Bronchial epithelial cell (primary cell): ENCODE results near the gene ZBTB7B. TPM values are rescaled to one million over a fixed set of nuclear protein-coding genes. Genes with fewer than 3 reads are reported as not detected.

ENCODE experiments used
- DNase-seq: peaks from one replicate; pipeline ENCODE4 v3.0.0-alpha.2; 2010; ENCODE audit warnings: low read depth
- FAIRE-seq: peaks from 2 replicates; lab custom pipeline; 2011; peaks lifted over from hg19 to GRCh38; lab: Jason Lieb, UNC
- H3K27me3 ChIP-seq: 2 replicates; pipeline ENCODE4 v1.5.1; 2011; ENCODE audit warnings: low read length; ENCODE audit not compliant: control insufficient read depth, insufficient read depth
- H3K36me3 ChIP-seq: 2 replicates; pipeline ENCODE4 v1.5.1; 2011; ENCODE audit warnings: low read length; ENCODE audit not compliant: control insufficient read depth, insufficient read depth
- H3K4me3 ChIP-seq: 2 replicates; pipeline ENCODE4 v1.5.1; 2011; ENCODE audit warnings: mild to moderate bottlenecking, low read depth, low read length, control low read depth
- CTCF ChIP-seq: IDR thresholded peaks from 2 replicates; pipeline ENCODE4 v1.5.1; 2011; ENCODE audit warnings: mild to moderate bottlenecking, moderate library complexity, low read length, control low read depth, inconsistent platforms; ENCODE audit not compliant: insufficient read depth, severe bottlenecking
- total RNA-seq: library from RNA; depleted of rRNA; stranded (reverse); fragments of >200 nt; gene quantifications from 2 replicates; pipeline ENCODE4 v1.2.1, GENCODE V29; 2014

ZBTB7B gene
- 46.1 and 112 TPM in 2 replicates for total RNA-seq

- no peak for DNase-seq
- peak within 1 kb of the TSS; percentile 96 for H3K4me3 ChIP-seq
- H3K36me3 ChIP-seq, result peaks cover 21% of the 10 kb centered on the region
- no peak for FAIRE-seq
- H3K27me3 ChIP-seq, result no peaks in the 10 kb centered on the region
- TF ChIP-seq CTCF, result no peak
Measured at GRCh38 chr1:155002464-155003226, at the start of gene ZBTB7B. ZBTB7B (plus strand) TSS chr1:155002802; CDS start chr1:155014661, 11,859 bp downstream.

- FAIRE-seq (no peak), DNase-seq (no peak)
- Histone ChIP-seq H3K4me3 (no peak overlapping the region), H3K27me3 (no peaks in the 10 kb centered on the region), H3K36me3 (no peaks in the 10 kb centered on the region)
- no peak for TF ChIP-seq CTCF
Measured at GRCh38 chr1:154953611-154954038, 49.0 kb upstream of the ZBTB7B start.

- FAIRE-seq (no peak), DNase-seq (no peak)
- H3K27me3 ChIP-seq, result no peaks in the 10 kb centered on the region
- peaks cover 2% of the 10 kb centered on the region for H3K36me3 ChIP-seq
- H3K4me3 ChIP-seq, result no peak overlapping the region
- no peak for TF ChIP-seq CTCF
Measured at GRCh38 chr1:154954541-154954940, 48.1 kb upstream of the ZBTB7B start.

- Histone ChIP-seq H3K36me3 (peaks cover 2% of the 10 kb centered on the region), H3K4me3 (peak overlapping the region; percentile 49), H3K27me3 (no peaks in the 10 kb centered on the region)
- no peak for FAIRE-seq
- peak; percentile 32 for DNase-seq
- TF ChIP-seq CTCF, result no peak
Measured at GRCh38 chr1:154955039-154955717, 47.4 kb upstream of the ZBTB7B start.

DNA sequence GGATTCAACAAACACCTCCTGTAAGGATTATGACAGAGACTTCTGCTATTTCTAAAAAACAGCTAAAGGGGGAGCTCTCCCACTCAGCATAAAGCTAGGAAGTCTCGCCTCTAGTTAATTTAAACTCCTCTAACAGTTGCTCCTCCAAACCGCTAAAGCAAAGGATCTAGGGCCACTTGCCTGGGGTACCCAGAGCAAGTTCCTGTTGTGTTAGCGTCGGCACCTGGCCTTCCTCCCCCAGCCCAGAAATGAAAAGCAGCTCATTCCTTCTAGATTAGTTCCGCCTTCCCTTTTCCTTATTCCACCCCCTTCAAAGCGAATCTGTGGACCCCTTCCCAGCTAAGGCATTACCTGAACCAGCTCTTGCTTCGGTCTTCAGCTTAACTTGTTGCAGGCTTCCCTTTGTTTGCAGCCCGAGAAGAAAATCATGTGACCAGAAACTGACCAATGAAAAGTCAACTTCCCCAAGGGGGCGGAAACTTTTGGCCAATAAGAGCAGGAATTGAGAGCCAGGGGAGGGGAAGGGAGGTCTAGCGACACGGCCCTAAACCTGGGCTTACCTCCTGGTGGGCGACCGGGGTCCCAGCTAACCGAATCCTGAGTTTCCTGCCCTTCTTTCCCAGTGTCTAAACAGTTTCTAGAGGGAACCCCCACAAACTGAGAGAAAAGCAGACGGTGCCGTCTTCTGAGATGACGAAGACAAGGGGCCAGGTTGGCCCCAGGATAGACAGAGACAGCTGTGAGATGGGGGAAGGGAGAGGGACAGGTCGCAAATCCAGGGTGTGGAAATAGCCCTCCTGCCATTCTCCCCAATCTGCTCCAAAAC lies 46.7 kb upstream of the ZBTB7B start, which contains the start of gene PBXIP1:
Gene PBXIP1, minus strand, starts transcription at position 382 of the 826 bp plus-strand sequence. CDS start 2,378 bp downstream, outside the sequence.
- peaks cover 2% of the 10 kb centered on the region for H3K36me3 ChIP-seq
- H3K27me3 ChIP-seq, result no peaks in the 10 kb centered on the region
- peak within 1 kb of the TSS; percentile 49 for H3K4me3 ChIP-seq
- DNase-seq (peak; percentile 92), FAIRE-seq (no peak)
- TF ChIP-seq CTCF, result peak; percentile 19
